ENCODE measurements around the gene ADH5.

DNA sequence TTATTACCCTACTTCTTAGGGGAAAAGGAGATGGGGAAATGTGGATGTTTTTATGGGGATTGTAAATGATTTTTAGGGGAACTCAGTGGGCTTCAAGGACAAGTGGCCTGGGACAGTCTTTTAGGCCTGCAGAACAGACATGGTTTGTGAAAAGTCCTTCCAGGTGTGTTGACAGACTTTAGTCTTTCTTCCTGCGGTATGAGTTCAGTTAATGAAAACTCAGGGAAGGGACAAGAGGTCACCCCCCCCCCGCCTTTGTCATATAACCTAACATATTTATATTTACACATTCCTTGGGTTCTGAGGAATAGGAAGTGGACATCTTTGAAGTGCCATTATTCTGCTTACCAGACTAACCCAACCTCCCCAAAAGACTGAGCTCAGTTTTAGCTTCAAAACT lies 61.3 kb downstream of the ADH5 start:
- no peak for TF ChIP-seq POLR2AphosphoS5 (IDR thresholded peaks at IDR 0.05)
- TF ChIP-seq CTCF (IDR thresholded peaks at IDR 0.05) = no peak
